Osteoblast (primary cell): ENCODE measurements around the gene DUSP22. TPM values are rescaled to one million over a fixed set of nuclear protein-coding genes. Genes with fewer than 3 reads are reported as not detected.
"Not testable (repeated sequence)": the region's sequence is repeated elsewhere in the genome, so short reads cannot be mapped to it uniquely, and the experiment has no call there.

Experiments used
- DNase-seq: peaks from one replicate; pipeline ENCODE4 v3.0.0; 2011; ENCODE audit warnings: low spot score, mixed read lengths; ENCODE audit not compliant: insufficient read length; ENCODE audit errors: missing footprints
- H2AFZ ChIP-seq: 2 replicates; pipeline ENCODE4 v1.6.0; 2011; ENCODE audit warnings: mild to moderate bottlenecking, low read length
- H3K27ac ChIP-seq: 2 replicates; pipeline ENCODE4 v1.5.1; 2011; ENCODE audit warnings: mild to moderate bottlenecking, low read depth, low read length, moderate library complexity
- H3K27me3 ChIP-seq: 2 replicates; pipeline ENCODE4 v1.6.0; 2012; ENCODE audit warnings: mild to moderate bottlenecking, control low read depth, inconsistent platforms, low read length, moderate library complexity; ENCODE audit not compliant: insufficient read depth
- H3K36me3 ChIP-seq: 2 replicates; pipeline ENCODE4 v1.5.1; 2011; ENCODE audit warnings: mild to moderate bottlenecking, low read length, control low read depth, moderate library complexity; ENCODE audit not compliant: insufficient read depth
- H3K4me1 ChIP-seq: 2 replicates; pipeline ENCODE4 v1.5.1; 2011; ENCODE audit warnings: mild to moderate bottlenecking, low read length, control low read depth, moderate library complexity; ENCODE audit not compliant: insufficient read depth
- H3K4me2 ChIP-seq: 2 replicates; pipeline ENCODE4 v1.6.0; 2011; ENCODE audit warnings: mild to moderate bottlenecking, low read length; ENCODE audit not compliant: insufficient read depth
- H3K4me3 ChIP-seq: fragments of 200-600 bp; sonication (generic); 3 replicates; pipeline ENCODE4 v1.5.1; 2012; ENCODE audit warnings: mild to moderate bottlenecking, low read length, inconsistent platforms; ENCODE audit not compliant: insufficient read depth
- H3K79me2 ChIP-seq: 2 replicates; pipeline ENCODE4 v1.6.0; 2012; ENCODE audit warnings: mild to moderate bottlenecking, low read length, control low read depth, inconsistent platforms; ENCODE audit not compliant: insufficient read depth
- H3K9me3 ChIP-seq: 2 replicates; pipeline ENCODE4 v1.5.1; 2011; ENCODE audit warnings: low read depth, low read length, control low read depth
- H4K20me1 ChIP-seq: 2 replicates; pipeline ENCODE4 v1.6.0; 2012; ENCODE audit warnings: mild to moderate bottlenecking, low read length, control low read depth; ENCODE audit not compliant: insufficient read depth
- total RNA-seq: library from RNA; depleted of rRNA; stranded (reverse); fragments of >200 nt; gene quantifications from 2 replicates; pipeline ENCODE4 v1.2.3, GENCODE V29; 2012
- TF ChIP-seq, protein P1 (sequence below): IDR thresholded peaks from 2 replicates; pipeline ENCODE4 v1.5.1; 2011; ENCODE audit warnings: mild to moderate bottlenecking, low read depth, low read length, moderate library complexity; ENCODE audit errors: extremely low read depth

Gene DUSP22
- total RNA-seq, 1 donor: 18.1 TPM

DNA sequence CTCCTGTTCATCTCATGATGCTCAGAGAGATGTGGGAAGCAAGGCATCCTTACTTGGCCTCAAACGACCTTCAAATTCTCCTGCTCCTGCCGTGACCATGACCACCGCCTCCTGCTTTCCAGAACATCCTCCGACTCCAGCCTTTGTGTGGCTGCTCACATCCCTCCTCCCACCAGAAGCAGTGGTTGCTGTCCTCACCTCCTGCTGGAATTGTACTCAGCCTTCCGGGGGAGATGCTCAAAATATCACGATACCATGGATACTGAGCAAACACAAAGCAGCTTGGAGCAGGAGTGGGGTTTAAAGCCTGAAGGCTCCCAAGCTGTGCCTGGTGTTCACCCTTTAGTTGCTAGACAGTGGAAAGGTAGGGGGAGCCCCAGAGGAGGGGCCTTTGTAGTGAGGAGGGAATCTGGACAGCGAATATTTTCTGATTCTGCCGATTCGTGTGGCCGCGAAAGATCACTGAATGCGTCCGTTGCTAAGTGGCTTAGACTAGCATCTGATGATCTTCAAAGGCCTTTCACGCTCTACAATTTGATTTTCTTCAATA, 9.3 kb upstream of the DUSP22 start:
- Histone ChIP-seq H3K27ac (no peak overlapping the region), H3K36me3 (no peaks in the 10 kb centered on the region), H4K20me1 (no peaks in the 10 kb centered on the region), H3K4me2 (no peak overlapping the region), H3K27me3 (peaks cover 2% of the 10 kb centered on the region), H3K79me2 (no peaks in the 10 kb centered on the region), H3K4me1 (no peaks in the 10 kb centered on the region), H2AFZ (no peak overlapping the region), H3K4me3 (no peak overlapping the region), H3K9me3 (no peaks in the 10 kb centered on the region)
- TF ChIP-seq, protein P1, sequence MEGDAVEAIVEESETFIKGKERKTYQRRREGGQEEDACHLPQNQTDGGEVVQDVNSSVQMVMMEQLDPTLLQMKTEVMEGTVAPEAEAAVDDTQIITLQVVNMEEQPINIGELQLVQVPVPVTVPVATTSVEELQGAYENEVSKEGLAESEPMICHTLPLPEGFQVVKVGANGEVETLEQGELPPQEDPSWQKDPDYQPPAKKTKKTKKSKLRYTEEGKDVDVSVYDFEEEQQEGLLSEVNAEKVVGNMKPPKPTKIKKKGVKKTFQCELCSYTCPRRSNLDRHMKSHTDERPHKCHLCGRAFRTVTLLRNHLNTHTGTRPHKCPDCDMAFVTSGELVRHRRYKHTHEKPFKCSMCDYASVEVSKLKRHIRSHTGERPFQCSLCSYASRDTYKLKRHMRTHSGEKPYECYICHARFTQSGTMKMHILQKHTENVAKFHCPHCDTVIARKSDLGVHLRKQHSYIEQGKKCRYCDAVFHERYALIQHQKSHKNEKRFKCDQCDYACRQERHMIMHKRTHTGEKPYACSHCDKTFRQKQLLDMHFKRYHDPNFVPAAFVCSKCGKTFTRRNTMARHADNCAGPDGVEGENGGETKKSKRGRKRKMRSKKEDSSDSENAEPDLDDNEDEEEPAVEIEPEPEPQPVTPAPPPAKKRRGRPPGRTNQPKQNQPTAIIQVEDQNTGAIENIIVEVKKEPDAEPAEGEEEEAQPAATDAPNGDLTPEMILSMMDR: no peak
- no peak for DNase-seq

DNA sequence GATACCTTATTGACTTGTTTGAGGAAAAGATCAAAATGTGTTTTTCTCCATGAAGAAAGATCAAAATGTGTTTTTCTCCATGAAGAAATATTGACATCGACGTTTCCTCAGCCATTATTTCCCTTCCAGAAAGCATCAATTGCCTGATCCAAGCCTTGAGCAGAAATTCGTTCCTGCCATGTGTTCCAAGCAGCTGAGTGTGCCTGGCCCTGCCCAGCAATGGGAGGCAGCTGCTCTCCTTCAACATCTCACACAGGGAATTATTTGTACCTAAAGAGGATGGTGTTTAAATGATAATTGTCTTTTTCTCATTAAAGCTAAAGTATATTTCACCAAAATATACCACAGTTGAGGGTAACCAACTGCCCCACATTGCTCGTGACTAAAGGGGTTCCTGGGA, 7.8 kb upstream of the DUSP22 start:
- peaks cover 8% of the 10 kb centered on the region for H3K27me3 ChIP-seq

DNA sequence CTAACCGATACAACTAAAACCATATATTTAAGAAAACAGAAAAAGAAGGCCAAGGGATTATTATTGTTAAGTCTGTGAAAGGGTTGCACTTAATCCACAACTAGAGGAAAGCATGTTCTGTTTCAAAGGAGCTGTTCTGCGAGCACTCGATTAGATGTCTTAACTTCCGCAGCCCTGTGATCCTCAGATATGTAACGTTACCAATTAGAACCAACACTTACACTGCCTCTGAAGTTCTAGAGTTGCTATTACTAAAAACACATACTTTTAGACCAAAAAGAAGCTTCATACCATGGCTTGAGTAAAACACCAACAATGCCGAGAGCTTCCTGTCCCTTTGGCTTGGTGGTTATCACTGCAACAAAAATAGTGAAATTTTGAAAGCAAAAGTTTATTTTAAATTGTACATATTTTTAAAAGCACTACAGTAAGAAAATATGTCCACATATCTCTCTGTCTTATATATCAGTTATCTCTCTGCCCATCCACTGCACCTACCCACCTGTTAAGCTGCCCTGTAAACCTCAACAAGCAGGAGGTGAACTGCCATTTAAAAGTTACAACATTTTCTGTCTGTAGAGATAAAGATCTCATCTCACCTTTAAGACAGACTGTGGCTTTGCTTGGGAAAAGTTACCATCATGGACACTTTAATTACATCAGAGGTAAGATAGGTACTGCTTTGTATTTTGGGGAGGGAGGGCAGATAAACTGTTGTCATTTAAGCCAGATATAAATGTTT, 7.1 kb upstream of the DUSP22 start:
- H4K20me1 ChIP-seq: no peaks in the 10 kb centered on the region
- H3K4me2 ChIP-seq: no peak overlapping the region
- H3K4me3 ChIP-seq: no peak overlapping the region
- H3K27ac ChIP-seq: no peak overlapping the region
- no peaks in the 10 kb centered on the region for H3K79me2 ChIP-seq
- no peak overlapping the region for H2AFZ ChIP-seq
- H3K36me3 ChIP-seq: no peaks in the 10 kb centered on the region
- TF ChIP-seq, protein P1: no peak
- no peaks in the 10 kb centered on the region for H3K4me1 ChIP-seq
- no peak for DNase-seq
- no peaks in the 10 kb centered on the region for H3K9me3 ChIP-seq
- H3K27me3 ChIP-seq: peaks cover 8% of the 10 kb centered on the region

More for the DNA sequence above, 7.8 kb upstream of the DUSP22 start:
- Histone ChIP-seq H3K27ac (no peak overlapping the region), H4K20me1 (no peaks in the 10 kb centered on the region), H3K9me3 (no peaks in the 10 kb centered on the region), H3K4me1 (no peaks in the 10 kb centered on the region), H2AFZ (no peak overlapping the region), H3K4me3 (no peak overlapping the region), H3K4me2 (no peak overlapping the region), H3K79me2 (no peaks in the 10 kb centered on the region), H3K36me3 (no peaks in the 10 kb centered on the region)
- DNase-seq: no peak
- TF ChIP-seq, protein P1: no peak

DNA sequence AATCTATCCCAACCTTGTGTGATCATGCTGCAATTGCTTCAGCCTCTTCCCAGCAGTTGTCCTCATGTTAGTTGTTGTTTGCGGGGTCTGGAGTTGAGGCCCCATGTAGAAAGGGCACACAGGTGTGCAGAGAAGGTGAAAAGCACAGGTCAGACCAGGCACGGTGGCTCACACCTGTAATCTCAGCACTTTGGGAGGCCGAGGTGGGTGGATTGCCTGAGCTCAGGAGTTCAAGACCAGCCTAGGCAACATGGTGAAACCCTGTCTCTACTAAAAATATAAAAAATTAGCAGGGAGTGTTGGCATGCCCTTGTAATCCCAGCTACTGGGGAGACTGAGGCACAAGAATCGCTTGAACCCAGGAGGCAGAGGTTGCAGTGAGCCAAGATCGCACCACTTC, 6.4 kb upstream of the DUSP22 start:
- H3K79me2 ChIP-seq, H3K36me3 ChIP-seq, H4K20me1 ChIP-seq, H3K9me3 ChIP-seq, DNase-seq, H2AFZ ChIP-seq, H3K4me3 ChIP-seq, H3K27me3 ChIP-seq, H3K4me2 ChIP-seq, H3K27ac ChIP-seq, H3K4me1 ChIP-seq: not testable (repeated sequence)
